ENCODE measurements around the gene ARHGAP24.

Gene ARHGAP24

DNA sequence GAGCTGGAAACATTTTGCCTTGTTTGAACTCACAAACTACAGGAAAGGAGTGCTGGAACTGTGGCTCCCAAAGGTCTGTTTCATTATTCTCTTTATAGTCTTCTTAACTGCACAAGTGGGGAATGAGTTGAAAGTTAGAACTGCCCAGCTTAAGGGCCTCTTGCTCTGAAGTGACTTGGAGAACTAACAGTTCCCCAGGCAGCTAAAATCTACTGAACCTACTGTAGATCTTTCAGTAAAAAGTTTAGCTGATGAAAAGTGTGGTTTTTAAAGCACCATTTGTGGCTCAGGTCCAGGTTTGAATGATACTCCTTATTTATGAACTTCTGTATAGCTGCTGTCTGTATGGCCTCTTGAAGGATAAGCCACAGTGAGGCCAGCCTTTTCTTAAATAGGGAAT, 531.1 kb downstream of the ARHGAP24 start:
- TF ChIP-seq, protein P1, sequence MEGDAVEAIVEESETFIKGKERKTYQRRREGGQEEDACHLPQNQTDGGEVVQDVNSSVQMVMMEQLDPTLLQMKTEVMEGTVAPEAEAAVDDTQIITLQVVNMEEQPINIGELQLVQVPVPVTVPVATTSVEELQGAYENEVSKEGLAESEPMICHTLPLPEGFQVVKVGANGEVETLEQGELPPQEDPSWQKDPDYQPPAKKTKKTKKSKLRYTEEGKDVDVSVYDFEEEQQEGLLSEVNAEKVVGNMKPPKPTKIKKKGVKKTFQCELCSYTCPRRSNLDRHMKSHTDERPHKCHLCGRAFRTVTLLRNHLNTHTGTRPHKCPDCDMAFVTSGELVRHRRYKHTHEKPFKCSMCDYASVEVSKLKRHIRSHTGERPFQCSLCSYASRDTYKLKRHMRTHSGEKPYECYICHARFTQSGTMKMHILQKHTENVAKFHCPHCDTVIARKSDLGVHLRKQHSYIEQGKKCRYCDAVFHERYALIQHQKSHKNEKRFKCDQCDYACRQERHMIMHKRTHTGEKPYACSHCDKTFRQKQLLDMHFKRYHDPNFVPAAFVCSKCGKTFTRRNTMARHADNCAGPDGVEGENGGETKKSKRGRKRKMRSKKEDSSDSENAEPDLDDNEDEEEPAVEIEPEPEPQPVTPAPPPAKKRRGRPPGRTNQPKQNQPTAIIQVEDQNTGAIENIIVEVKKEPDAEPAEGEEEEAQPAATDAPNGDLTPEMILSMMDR (IDR thresholded peaks at IDR 0.05; ENCODE audit: low read depth, low read length): no peak
- DNase-seq (ENCODE audit: low read depth, low spot score): no peak
- no peak overlapping the region for H3K4me3 ChIP-seq (ENCODE audit: low read depth, low read length)
- in situ Hi-C loops (cut with HindIII; ENCODE audit: low sequenced_read_pairs): no loop called here

GRCh38 chr4:86007042-86007441, 532.1 kb downstream of the ARHGAP24 start:
- no peak overlapping the region for H3K4me3 ChIP-seq (ENCODE audit: low read depth, low read length)
- in situ Hi-C loops (cut with HindIII; ENCODE audit: low sequenced_read_pairs): no loop called here
- TF ChIP-seq, protein P1 (IDR thresholded peaks at IDR 0.05; ENCODE audit: low read depth, low read length): no peak
- DNase-seq (ENCODE audit: low read depth, low spot score): no peak

GRCh38 chr4:86011117-86011516, 536.2 kb downstream of the ARHGAP24 start:
- TF ChIP-seq, protein P1 (IDR thresholded peaks at IDR 0.05; ENCODE audit: low read depth, low read length): no peak
- DNase-seq (ENCODE audit: low read depth, low spot score): peak; percentile 93
- in situ Hi-C loops (cut with HindIII; ENCODE audit: low sequenced_read_pairs): no loop called here
- no peak overlapping the region for H3K4me3 ChIP-seq (ENCODE audit: low read depth, low read length)

DNA sequence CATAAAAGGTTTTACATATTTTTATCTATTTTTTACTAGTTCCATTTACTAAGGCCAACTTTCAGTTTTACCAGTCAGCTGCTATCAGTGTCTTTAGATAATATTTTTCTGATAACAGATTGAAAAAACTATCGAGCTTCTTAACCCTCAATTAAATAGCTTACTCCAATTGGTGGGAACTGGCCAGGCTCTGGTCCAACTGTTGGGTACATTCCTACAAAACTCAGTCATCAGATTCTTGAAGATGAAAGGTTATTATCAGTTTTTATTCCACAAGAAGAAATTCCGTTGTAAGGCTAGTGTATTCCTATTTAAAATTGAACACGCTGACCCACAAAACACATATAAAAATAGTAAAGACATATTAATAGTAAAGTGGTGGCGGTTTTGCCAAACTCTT, 538.7 kb downstream of the ARHGAP24 start:
- in situ Hi-C loops (cut with HindIII; ENCODE audit: low sequenced_read_pairs): no loop called here
- DNase-seq (ENCODE audit: low read depth, low spot score): peak; percentile 64
- TF ChIP-seq, protein P1 (IDR thresholded peaks at IDR 0.05; ENCODE audit: low read depth, low read length): no peak
- H3K4me3 ChIP-seq (ENCODE audit: low read depth, low read length): no peak overlapping the region

DNA sequence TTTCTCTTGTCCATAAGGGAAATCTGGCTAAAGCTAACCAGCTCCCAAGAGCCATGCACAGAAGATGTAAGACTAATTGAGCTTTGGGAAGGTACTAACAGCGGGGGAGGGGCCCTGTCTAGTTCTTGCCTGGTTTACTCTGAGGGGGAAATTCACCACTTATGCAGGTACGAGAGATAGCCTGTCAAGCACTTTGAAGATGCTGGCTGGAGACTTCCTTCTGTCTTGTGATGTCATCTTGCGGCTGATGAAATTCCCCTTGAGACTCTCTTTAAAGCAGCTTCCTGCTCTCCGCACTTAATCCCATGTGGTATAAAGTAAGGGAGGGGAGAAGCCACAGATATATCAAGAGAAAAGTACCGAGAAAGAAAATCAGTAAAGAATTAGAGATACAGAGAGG, 539.6 kb downstream of the ARHGAP24 start:
- DNase-seq (ENCODE audit: low read depth, low spot score): peak; percentile 40

GRCh38 chr4:86015412-86016350, 540.7 kb downstream of the ARHGAP24 start:
- in situ Hi-C loops (cut with HindIII; ENCODE audit: low sequenced_read_pairs): no loop called here
- peak; percentile 82 for DNase-seq (ENCODE audit: low read depth, low spot score)
- H3K4me3 ChIP-seq (ENCODE audit: low read depth, low read length): no peak overlapping the region
- TF ChIP-seq, protein P1 (IDR thresholded peaks at IDR 0.05; ENCODE audit: low read depth, low read length): no peak

More for the DNA sequence above, 539.6 kb downstream of the ARHGAP24 start:
- TF ChIP-seq, protein P1 (IDR thresholded peaks at IDR 0.05; ENCODE audit: low read depth, low read length): no peak
- H3K4me3 ChIP-seq (ENCODE audit: low read depth, low read length): no peak overlapping the region
- in situ Hi-C loops (cut with HindIII; ENCODE audit: low sequenced_read_pairs): no loop called here

All from astrocyte of the spinal cord (primary cell).